ENCODE results near the gene ELF4.

DNA sequence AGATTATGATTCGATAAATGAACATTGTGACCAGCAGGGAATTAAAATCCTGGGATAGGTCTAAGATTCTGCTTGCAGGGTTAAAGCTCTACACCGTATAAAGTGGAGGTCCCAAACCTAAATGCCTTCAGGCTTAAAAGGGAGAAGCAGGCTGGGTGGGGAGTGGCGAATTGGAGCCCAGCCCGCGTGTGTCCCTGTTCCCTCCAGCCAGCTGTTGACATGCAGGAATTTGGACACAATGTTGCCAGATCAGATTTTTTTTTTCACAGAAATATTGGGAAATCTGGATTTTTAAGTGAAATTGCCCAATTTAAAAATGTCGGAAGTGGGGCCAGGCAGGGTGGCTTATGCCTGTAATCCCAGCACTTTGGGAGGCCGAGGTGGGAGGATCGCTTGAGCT, 60.5 kb downstream of the ELF4 start:
- TF ChIP-seq CBX3 (IDR thresholded peaks at IDR 0.05; ENCODE audit: low read depth) (no peak), ZFX (IDR thresholded peaks at IDR 0.05) (no peak), YY1 (IDR thresholded peaks at IDR 0.05; ENCODE audit: extremely low read depth, insufficient replicate concordance, low read depth, low read length) (no peak), SP1 (IDR thresholded peaks at IDR 0.05; ENCODE audit: low read depth) (no peak), POLR2AphosphoS5 (IDR thresholded peaks at IDR 0.05; ENCODE audit: low read depth, low read length) (no peak), EZH2 (IDR thresholded peaks at IDR 0.05) (no peak), EZH2phosphoT487 (IDR thresholded peaks at IDR 0.05; ENCODE audit: borderline replicate concordance) (no peak), ZNF274 (IDR thresholded peaks at IDR 0.05; ENCODE audit: low read depth, low read length) (no peak), POLR2A (IDR thresholded peaks at IDR 0.05; ENCODE audit: borderline replicate concordance, extremely low read depth, insufficient read depth, insufficient read length) (no peak)
- TF ChIP-seq, protein P1, sequence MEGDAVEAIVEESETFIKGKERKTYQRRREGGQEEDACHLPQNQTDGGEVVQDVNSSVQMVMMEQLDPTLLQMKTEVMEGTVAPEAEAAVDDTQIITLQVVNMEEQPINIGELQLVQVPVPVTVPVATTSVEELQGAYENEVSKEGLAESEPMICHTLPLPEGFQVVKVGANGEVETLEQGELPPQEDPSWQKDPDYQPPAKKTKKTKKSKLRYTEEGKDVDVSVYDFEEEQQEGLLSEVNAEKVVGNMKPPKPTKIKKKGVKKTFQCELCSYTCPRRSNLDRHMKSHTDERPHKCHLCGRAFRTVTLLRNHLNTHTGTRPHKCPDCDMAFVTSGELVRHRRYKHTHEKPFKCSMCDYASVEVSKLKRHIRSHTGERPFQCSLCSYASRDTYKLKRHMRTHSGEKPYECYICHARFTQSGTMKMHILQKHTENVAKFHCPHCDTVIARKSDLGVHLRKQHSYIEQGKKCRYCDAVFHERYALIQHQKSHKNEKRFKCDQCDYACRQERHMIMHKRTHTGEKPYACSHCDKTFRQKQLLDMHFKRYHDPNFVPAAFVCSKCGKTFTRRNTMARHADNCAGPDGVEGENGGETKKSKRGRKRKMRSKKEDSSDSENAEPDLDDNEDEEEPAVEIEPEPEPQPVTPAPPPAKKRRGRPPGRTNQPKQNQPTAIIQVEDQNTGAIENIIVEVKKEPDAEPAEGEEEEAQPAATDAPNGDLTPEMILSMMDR (IDR thresholded peaks at IDR 0.05 in 2 of 3, conservative IDR thresholded peaks at IDR 0.05 in 1 of 3; ENCODE audit: borderline replicate concordance in 1 of 3, insufficient read depth in 1 of 3, low read depth in 2 of 3, low read length in 2 of 3), result no peak
- TF ChIP-seq, protein P2, sequence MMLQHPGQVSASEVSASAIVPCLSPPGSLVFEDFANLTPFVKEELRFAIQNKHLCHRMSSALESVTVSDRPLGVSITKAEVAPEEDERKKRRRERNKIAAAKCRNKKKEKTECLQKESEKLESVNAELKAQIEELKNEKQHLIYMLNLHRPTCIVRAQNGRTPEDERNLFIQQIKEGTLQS (IDR thresholded peaks at IDR 0.05), result no peak
